Keratinocyte (primary cell): ENCODE results near the gene PIGW. TPM values are rescaled to one million over a fixed set of nuclear protein-coding genes. Genes with fewer than 3 reads are reported as not detected.

Experiments used
- DNase-seq: peaks from one replicate; pipeline ENCODE4 v3.0.0-alpha.2; 2011; ENCODE audit warnings: low read depth, missing footprints, low spot score
- FAIRE-seq: peaks from 2 replicates; lab custom pipeline; 2011; peaks lifted over from hg19 to GRCh38; lab: Jason Lieb, UNC
- H2AFZ ChIP-seq: 2 replicates; pipeline ENCODE4 v1.6.0; 2012; ENCODE audit warnings: low read length, control low read depth, inconsistent platforms; ENCODE audit not compliant: control insufficient read depth
- H3K27ac ChIP-seq: 2 replicates; pipeline ENCODE4 v1.5.1; 2011; ENCODE audit warnings: low read length; ENCODE audit not compliant: control insufficient read depth, insufficient read depth
- H3K27me3 ChIP-seq: 3 replicates; pipeline ENCODE4 v1.6.0; 2011; ENCODE audit warnings: low read length; ENCODE audit not compliant: control insufficient read depth, insufficient read depth; ENCODE audit errors: extremely low read depth
- H3K36me3 ChIP-seq, 2 experiments: 2 replicates in 1 of 2; 3 replicates in 1 of 2; pipeline ENCODE4 v1.5.1; 2011; ENCODE audit warnings: low read length in 2 of 2, mild to moderate bottlenecking in 1 of 2; ENCODE audit not compliant: control insufficient read depth in 2 of 2, insufficient read depth in 2 of 2; ENCODE audit errors: extremely low read depth in 1 of 2
- H3K4me1 ChIP-seq: 3 replicates; pipeline ENCODE4 v1.5.1; 2011; ENCODE audit warnings: low read length; ENCODE audit not compliant: control insufficient read depth, insufficient read depth; ENCODE audit errors: extremely low read depth
- H3K4me2 ChIP-seq: 3 replicates; pipeline ENCODE4 v1.6.0; 2011; ENCODE audit warnings: low read depth, low read length; ENCODE audit not compliant: control insufficient read depth, insufficient read depth; ENCODE audit errors: extremely low read depth
- H3K4me3 ChIP-seq, 3 experiments: fragments of 200-600 bp in 1 of 3; sonication (generic) in 1 of 3; 2 replicates in 2 of 3; 3 replicates in 1 of 3; pipeline ENCODE4 v1.5.1; 2011 to 2016; ENCODE audit warnings: low read length in 3 of 3, mild to moderate bottlenecking in 3 of 3, control low read depth in 2 of 3, inconsistent platforms in 1 of 3, low read depth in 1 of 3, mixed read lengths in 1 of 3, mixed run types in 1 of 3, moderate library complexity in 1 of 3; ENCODE audit not compliant: control insufficient read depth in 2 of 3, insufficient read depth in 2 of 3; ENCODE audit errors: extremely low read depth in 1 of 3
- H3K79me2 ChIP-seq: 2 replicates; pipeline ENCODE4 v1.6.0; 2012; ENCODE audit warnings: low read length; ENCODE audit not compliant: control insufficient read depth, insufficient read depth
- H3K9ac ChIP-seq: 3 replicates; pipeline ENCODE4 v1.6.0; 2011; ENCODE audit warnings: low read length; ENCODE audit not compliant: control insufficient read depth, insufficient read depth; ENCODE audit errors: extremely low read depth
- H3K9me1 ChIP-seq: 3 replicates; pipeline ENCODE4 v1.6.0; 2011; ENCODE audit warnings: low read length; ENCODE audit not compliant: control insufficient read depth, insufficient read depth; ENCODE audit errors: extremely low read depth
- H3K9me3 ChIP-seq: 2 replicates; pipeline ENCODE4 v1.5.1; 2012; ENCODE audit warnings: low read depth, low read length; ENCODE audit not compliant: control insufficient read depth
- H4K20me1 ChIP-seq: 3 replicates; pipeline ENCODE4 v1.6.0; 2011; ENCODE audit warnings: low read length; ENCODE audit not compliant: control insufficient read depth, insufficient read depth; ENCODE audit errors: extremely low read depth
- CTCF ChIP-seq, 3 experiments: IDR thresholded peaks in 1 of 3; conservative IDR thresholded peaks in 1 of 3; optimal IDR thresholded peaks in 1 of 3; 2 replicates in 2 of 3; 3 replicates in 1 of 3; pipeline versions ENCODE3 to v1.5.1; 2011; ENCODE audit warnings: low read length in 3 of 3, mild to moderate bottlenecking in 3 of 3, moderate library complexity in 2 of 3, control low read depth in 1 of 3, inconsistent platforms in 1 of 3; ENCODE audit not compliant: insufficient read depth in 2 of 3; ENCODE audit errors: extremely low read depth in 1 of 3
- EZH2 ChIP-seq: IDR thresholded peaks from one replicate; pipeline ENCODE4 v1.6.1; 2012; ENCODE audit warnings: inconsistent platforms, mild to moderate bottlenecking, low read length, moderate library complexity
- dilution Hi-C: fragments of 300-500 bp; cut with MboI; formaldehyde crosslinking; loops from one replicate; pipeline ENCODE4 v1.7.0; 2020; ENCODE audit warnings: low sequenced_read_pairs; ENCODE audit not compliant: extremely low pct_ligation_motif_present
- polyA plus RNA-seq, 5 experiments: library from polyadenylated mRNA; depleted of rRNA in 3 of 5; stranded (reverse) in 3 of 5; stranded (forward) in 1 of 5; unstranded in 1 of 5; fragments of >200 nt; gene quantifications; 1 replicate in 1 of 5; 2 replicates in 3 of 5; 3 replicates in 1 of 5; pipeline versions ENCODE4 v1.2.1 to v1.2.3, GENCODE V29; 2011 to 2012; ENCODE audit warnings: missing spikeins in 2 of 5, low read depth in 1 of 5, low replicate concordance in 1 of 5

PIGW gene
- polyA plus RNA-seq, 1 donor (not counting 4 experiments of a cell fraction or from before 2014, with no cell fraction given): 9.8 TPM

DNA sequence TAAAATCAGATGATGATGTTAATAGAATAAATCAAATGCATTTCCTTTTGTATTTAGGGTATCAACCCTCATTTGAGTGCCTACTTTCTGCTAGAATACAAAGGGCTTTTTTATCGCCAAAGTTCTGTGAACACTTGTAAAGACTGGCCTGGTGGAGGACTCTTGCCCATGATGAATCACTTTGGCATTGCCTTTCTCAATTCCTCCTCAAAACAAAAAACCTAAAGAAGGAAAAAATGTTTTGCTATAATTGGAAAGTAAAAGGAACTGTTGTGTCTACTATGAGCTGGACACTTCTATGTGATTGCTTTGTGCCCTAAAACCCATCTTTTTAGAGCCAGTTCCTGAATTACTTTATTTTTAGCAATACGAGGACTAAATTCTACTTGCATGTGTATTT, 43.9 kb downstream of the PIGW start:
- H3K27ac ChIP-seq: no peak overlapping the region
- FAIRE-seq (no peak), DNase-seq (no peak)
- no peak overlapping the region for H3K4me2 ChIP-seq
- peaks cover 15% of the 10 kb centered on the region for H3K4me1 ChIP-seq
- peaks cover 3% of the 10 kb centered on the region for H4K20me1 ChIP-seq
- peaks cover 16 to 34% of the 10 kb centered on the region in 2 experiments for H3K36me3 ChIP-seq
- TF ChIP-seq CTCF (optimal IDR thresholded peaks at IDR 0.05 in 1 of 3, IDR thresholded peaks at IDR 0.05 in 1 of 3, conservative IDR thresholded peaks at IDR 0.05 in 1 of 3; ENCODE audit: extremely low read depth in 1 of 3, insufficient read depth in 2 of 3, low read length in 3 of 3) (no peak), EZH2 (no peak)
- dilution Hi-C loops: no loop called here
- H3K9me1 ChIP-seq: no peaks in the 10 kb centered on the region
- H3K9me3 ChIP-seq: no peaks in the 10 kb centered on the region
- no peak overlapping the region for H2AFZ ChIP-seq
- no peak overlapping the region for H3K9ac ChIP-seq
- H3K27me3 ChIP-seq: no peaks in the 10 kb centered on the region
- peaks cover 36% of the 10 kb centered on the region for H3K79me2 ChIP-seq
- no peak overlapping the region for H3K4me3 ChIP-seq

DNA sequence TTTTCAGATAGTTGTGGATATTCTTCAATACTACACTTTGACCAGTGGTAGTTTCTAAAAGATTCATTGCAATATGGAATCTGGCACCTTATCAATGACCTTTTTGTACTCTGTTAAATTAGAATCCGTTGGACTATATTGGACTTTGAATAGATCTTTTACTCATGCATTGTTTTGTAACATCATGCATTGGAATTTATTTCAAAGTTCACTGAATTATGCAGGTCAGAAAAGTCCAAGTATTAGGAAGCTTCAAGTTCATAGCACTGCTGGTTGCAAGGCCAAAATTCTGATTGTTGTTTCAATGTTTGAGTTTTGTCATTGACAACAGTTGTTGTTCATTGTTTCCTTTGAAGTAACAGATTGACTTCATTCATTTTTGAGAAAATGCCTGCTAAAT, 49.0 kb downstream of the PIGW start:
- peaks cover 9% of the 10 kb centered on the region for H3K79me2 ChIP-seq
- H3K36me3 ChIP-seq: peaks cover 27 to 38% of the 10 kb centered on the region in 2 experiments
- H3K9me3 ChIP-seq: no peaks in the 10 kb centered on the region
- no peaks in the 10 kb centered on the region for H4K20me1 ChIP-seq
- H3K27ac ChIP-seq: no peak overlapping the region
- DNase-seq: no peak
- H3K9ac ChIP-seq: no peak overlapping the region
- H3K27me3 ChIP-seq: no peaks in the 10 kb centered on the region
- H2AFZ ChIP-seq: no peak overlapping the region
- dilution Hi-C loops: no loop called here
- no peak for FAIRE-seq
- no peak overlapping the region for H3K4me2 ChIP-seq
- H3K9me1 ChIP-seq: no peaks in the 10 kb centered on the region
- H3K4me1 ChIP-seq: peaks cover 2% of the 10 kb centered on the region
- no peak for TF ChIP-seq EZH2
- TF ChIP-seq CTCF (optimal IDR thresholded peaks at IDR 0.05 in 1 of 3, IDR thresholded peaks at IDR 0.05 in 1 of 3, conservative IDR thresholded peaks at IDR 0.05 in 1 of 3; ENCODE audit: extremely low read depth in 1 of 3, insufficient read depth in 2 of 3, low read length in 3 of 3): no peak
- no peak overlapping the region for H3K4me3 ChIP-seq
